ENCODE data around the gene LAP3.

DNA sequence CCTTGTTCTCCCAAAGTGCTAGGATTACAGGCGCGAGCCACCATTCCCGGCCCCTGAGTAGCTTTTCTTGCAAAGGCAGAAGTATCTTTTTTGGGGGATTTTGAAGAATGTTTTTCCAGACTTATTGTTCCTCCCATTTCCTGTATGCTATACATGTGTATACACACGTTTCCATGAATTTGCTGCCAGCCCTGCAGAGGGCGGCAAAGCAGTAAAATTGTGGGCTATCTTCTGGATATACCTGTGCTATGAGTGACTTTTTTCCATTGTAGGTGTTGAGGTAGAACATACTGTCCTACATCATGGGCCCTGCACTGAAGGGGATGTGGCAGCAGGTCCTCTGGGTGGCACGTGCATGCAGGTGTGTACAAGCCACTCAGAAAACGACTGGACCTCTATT lies 20.5 kb downstream of the LAP3 start:
- no peak for TF ChIP-seq JUND (IDR thresholded peaks at IDR 0.05)
- TF ChIP-seq, protein P1, sequence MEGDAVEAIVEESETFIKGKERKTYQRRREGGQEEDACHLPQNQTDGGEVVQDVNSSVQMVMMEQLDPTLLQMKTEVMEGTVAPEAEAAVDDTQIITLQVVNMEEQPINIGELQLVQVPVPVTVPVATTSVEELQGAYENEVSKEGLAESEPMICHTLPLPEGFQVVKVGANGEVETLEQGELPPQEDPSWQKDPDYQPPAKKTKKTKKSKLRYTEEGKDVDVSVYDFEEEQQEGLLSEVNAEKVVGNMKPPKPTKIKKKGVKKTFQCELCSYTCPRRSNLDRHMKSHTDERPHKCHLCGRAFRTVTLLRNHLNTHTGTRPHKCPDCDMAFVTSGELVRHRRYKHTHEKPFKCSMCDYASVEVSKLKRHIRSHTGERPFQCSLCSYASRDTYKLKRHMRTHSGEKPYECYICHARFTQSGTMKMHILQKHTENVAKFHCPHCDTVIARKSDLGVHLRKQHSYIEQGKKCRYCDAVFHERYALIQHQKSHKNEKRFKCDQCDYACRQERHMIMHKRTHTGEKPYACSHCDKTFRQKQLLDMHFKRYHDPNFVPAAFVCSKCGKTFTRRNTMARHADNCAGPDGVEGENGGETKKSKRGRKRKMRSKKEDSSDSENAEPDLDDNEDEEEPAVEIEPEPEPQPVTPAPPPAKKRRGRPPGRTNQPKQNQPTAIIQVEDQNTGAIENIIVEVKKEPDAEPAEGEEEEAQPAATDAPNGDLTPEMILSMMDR (IDR thresholded peaks at IDR 0.05; ENCODE audit: low read depth, low read length, missing input control), result no peak
- TF ChIP-seq, protein P2, sequence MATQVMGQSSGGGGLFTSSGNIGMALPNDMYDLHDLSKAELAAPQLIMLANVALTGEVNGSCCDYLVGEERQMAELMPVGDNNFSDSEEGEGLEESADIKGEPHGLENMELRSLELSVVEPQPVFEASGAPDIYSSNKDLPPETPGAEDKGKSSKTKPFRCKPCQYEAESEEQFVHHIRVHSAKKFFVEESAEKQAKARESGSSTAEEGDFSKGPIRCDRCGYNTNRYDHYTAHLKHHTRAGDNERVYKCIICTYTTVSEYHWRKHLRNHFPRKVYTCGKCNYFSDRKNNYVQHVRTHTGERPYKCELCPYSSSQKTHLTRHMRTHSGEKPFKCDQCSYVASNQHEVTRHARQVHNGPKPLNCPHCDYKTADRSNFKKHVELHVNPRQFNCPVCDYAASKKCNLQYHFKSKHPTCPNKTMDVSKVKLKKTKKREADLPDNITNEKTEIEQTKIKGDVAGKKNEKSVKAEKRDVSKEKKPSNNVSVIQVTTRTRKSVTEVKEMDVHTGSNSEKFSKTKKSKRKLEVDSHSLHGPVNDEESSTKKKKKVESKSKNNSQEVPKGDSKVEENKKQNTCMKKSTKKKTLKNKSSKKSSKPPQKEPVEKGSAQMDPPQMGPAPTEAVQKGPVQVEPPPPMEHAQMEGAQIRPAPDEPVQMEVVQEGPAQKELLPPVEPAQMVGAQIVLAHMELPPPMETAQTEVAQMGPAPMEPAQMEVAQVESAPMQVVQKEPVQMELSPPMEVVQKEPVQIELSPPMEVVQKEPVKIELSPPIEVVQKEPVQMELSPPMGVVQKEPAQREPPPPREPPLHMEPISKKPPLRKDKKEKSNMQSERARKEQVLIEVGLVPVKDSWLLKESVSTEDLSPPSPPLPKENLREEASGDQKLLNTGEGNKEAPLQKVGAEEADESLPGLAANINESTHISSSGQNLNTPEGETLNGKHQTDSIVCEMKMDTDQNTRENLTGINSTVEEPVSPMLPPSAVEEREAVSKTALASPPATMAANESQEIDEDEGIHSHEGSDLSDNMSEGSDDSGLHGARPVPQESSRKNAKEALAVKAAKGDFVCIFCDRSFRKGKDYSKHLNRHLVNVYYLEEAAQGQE (IDR thresholded peaks at IDR 0.05), result no peak
- no peak for TF ChIP-seq GABPA (IDR thresholded peaks at IDR 0.05 in 1 of 2, conservative IDR thresholded peaks at IDR 0.05 in 1 of 2)
- TF ChIP-seq, protein P3, sequence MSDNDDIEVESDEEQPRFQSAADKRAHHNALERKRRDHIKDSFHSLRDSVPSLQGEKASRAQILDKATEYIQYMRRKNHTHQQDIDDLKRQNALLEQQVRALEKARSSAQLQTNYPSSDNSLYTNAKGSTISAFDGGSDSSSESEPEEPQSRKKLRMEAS (IDR thresholded peaks at IDR 0.05), result no peak
- TF ChIP-seq EGR1 (IDR thresholded peaks at IDR 0.05; ENCODE audit: low read depth in 2 of 2), result no peak
- TF ChIP-seq FOXA1 (IDR thresholded peaks at IDR 0.05), result no peak
- TF ChIP-seq SP1 (IDR thresholded peaks at IDR 0.05), result no peak
- no peak for TF ChIP-seq FOXA2 (IDR thresholded peaks at IDR 0.05)
